Measurements from ENCODE around the gene NMRK1. TPM values are rescaled to one million over a fixed set of nuclear protein-coding genes. Genes with fewer than 3 reads are reported as not detected.

NMRK1 gene
- total and polyA plus RNA-seq, 2 experiments from 2014 or later, result 6.2 to 15.8 TPM

DNA sequence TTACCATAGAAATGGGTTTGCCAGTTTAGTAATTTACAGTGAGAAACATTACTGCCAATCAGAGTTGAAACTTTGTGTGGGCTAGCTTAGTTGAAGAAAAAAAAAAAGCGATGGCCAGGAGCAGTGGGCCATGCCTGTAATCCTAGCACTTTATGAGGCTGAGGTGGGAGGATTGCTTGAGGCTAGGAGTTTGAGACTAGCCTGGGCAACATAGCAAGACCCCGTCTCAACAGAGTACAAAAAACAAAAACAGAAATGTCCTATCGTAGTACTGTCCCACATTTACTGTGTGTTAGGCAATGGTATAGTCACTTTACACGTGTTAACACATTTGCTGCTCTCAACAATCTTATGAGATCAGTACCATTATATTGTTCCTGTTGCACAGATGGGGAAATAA is 2.6 kb upstream of the NMRK1 start:
- H2AFZ ChIP-seq, result no peak overlapping the region
- no peaks in the 10 kb centered on the region for H3K36me3 Mint-ChIP-seq (ENCODE audit: low read depth)
- 0 out of 2 replicates have a peak, but pooled peaks cover 7% of the 10 kb centered on the region for H4K20me1 ChIP-seq (replicated peaks; ENCODE audit: insufficient read depth)
- H3K27me3 Mint-ChIP-seq (ENCODE audit: insufficient read depth, low read depth, poor library complexity), result peaks cover 8% of the 10 kb centered on the region
- H3K4me3 ChIP-seq, result no peak overlapping the region
- TF ChIP-seq EZH2phosphoT487 (IDR thresholded peaks at IDR 0.05; ENCODE audit: unreplicated experiment) (no peak), POLR2AphosphoS5 (IDR thresholded peaks at IDR 0.05; ENCODE audit: low read depth) (no peak), ZNF462 (CRISPR knock-in tag; IDR thresholded peaks at IDR 0.05) (no peak), STAT1 (IDR thresholded peaks at IDR 0.05; ENCODE audit: unreplicated experiment) (no peak), ETS1 (IDR thresholded peaks at IDR 0.05) (no peak), CREB1 (CRISPR knock-in tag; IDR thresholded peaks at IDR 0.05; ENCODE audit: low read depth) (no peak), JUNB (IDR thresholded peaks at IDR 0.05; ENCODE audit: unreplicated experiment) (no peak), EZH2 (IDR thresholded peaks at IDR 0.05; ENCODE audit: low read depth, unreplicated experiment) (no peak), ZNF114 (CRISPR knock-in tag; IDR thresholded peaks at IDR 0.05) (no peak), ZNF331 (CRISPR knock-in tag; IDR thresholded peaks at IDR 0.05; ENCODE audit: low read depth) (no peak), NANOG (IDR thresholded peaks at IDR 0.05; ENCODE audit: borderline replicate concordance) (no peak)
- TF ChIP-seq, protein P1, sequence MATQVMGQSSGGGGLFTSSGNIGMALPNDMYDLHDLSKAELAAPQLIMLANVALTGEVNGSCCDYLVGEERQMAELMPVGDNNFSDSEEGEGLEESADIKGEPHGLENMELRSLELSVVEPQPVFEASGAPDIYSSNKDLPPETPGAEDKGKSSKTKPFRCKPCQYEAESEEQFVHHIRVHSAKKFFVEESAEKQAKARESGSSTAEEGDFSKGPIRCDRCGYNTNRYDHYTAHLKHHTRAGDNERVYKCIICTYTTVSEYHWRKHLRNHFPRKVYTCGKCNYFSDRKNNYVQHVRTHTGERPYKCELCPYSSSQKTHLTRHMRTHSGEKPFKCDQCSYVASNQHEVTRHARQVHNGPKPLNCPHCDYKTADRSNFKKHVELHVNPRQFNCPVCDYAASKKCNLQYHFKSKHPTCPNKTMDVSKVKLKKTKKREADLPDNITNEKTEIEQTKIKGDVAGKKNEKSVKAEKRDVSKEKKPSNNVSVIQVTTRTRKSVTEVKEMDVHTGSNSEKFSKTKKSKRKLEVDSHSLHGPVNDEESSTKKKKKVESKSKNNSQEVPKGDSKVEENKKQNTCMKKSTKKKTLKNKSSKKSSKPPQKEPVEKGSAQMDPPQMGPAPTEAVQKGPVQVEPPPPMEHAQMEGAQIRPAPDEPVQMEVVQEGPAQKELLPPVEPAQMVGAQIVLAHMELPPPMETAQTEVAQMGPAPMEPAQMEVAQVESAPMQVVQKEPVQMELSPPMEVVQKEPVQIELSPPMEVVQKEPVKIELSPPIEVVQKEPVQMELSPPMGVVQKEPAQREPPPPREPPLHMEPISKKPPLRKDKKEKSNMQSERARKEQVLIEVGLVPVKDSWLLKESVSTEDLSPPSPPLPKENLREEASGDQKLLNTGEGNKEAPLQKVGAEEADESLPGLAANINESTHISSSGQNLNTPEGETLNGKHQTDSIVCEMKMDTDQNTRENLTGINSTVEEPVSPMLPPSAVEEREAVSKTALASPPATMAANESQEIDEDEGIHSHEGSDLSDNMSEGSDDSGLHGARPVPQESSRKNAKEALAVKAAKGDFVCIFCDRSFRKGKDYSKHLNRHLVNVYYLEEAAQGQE (IDR thresholded peaks at IDR 0.05; ENCODE audit: unreplicated experiment), result no peak
- TF ChIP-seq, protein P2, sequence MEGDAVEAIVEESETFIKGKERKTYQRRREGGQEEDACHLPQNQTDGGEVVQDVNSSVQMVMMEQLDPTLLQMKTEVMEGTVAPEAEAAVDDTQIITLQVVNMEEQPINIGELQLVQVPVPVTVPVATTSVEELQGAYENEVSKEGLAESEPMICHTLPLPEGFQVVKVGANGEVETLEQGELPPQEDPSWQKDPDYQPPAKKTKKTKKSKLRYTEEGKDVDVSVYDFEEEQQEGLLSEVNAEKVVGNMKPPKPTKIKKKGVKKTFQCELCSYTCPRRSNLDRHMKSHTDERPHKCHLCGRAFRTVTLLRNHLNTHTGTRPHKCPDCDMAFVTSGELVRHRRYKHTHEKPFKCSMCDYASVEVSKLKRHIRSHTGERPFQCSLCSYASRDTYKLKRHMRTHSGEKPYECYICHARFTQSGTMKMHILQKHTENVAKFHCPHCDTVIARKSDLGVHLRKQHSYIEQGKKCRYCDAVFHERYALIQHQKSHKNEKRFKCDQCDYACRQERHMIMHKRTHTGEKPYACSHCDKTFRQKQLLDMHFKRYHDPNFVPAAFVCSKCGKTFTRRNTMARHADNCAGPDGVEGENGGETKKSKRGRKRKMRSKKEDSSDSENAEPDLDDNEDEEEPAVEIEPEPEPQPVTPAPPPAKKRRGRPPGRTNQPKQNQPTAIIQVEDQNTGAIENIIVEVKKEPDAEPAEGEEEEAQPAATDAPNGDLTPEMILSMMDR (conservative IDR thresholded peaks at IDR 0.05; ENCODE audit: low read depth in 2 of 2), result no peak
- H3K9me2 ChIP-seq (ENCODE audit: insufficient read depth), result no peaks in the 10 kb centered on the region
- H3K4me1 Mint-ChIP-seq, result peaks cover 29% of the 10 kb centered on the region
- DNase-seq (ENCODE audit: low spot score) (no peak), ATAC-seq (no peak)
- no peak overlapping the region for H3K4me2 ChIP-seq
- no peak overlapping the region for H3K4me3 Mint-ChIP-seq
- no peaks in the 10 kb centered on the region for H3F3A ChIP-seq (replicated peaks; ENCODE audit: low read depth)
- no peaks in the 10 kb centered on the region for H3K36me3 ChIP-seq (ENCODE audit: insufficient read depth)
- peaks cover 40% of the 10 kb centered on the region for H3K79me2 ChIP-seq (replicated peaks; ENCODE audit: insufficient read depth)
- H3K27ac Mint-ChIP-seq, result no peak overlapping the region
- H3K27me3 ChIP-seq (ENCODE audit: insufficient read depth), result peaks cover 5% of the 10 kb centered on the region; the same call in 1 of the 2 replicates
- H3K4me1 ChIP-seq (ENCODE audit: insufficient read depth), result peaks cover 39% of the 10 kb centered on the region
- no peaks in the 10 kb centered on the region; the same call in 2 of the 3 replicates for H3K9me3 Mint-ChIP-seq
- H3K27ac ChIP-seq (ENCODE audit: low read depth), result no peak overlapping the region
